HG02970 (cell line): ENCODE measurements around the gene SURF4.

Experiments used
- ATAC-seq: cut with Tn5 transposase; IDR thresholded peaks from one replicate; pipeline ENCODE4 v1.9.1; 2021; ENCODE audit warnings: mild to moderate bottlenecking, moderate library complexity, moderate number of reproducible peaks; ENCODE audit not compliant: unreplicated experiment, low FRiP score

The SURF4 gene

GRCh38 chr9:133375724-133376654 lies at the start of gene SURF4, which contains the start of gene STKLD1:
Gene SURF4 (minus strand): TSS chr9:133376060. CDS start chr9:133375969, 91 bp downstream.
Gene STKLD1 (plus strand): TSS chr9:133376366. CDS start chr9:133376474, 108 bp downstream.
- ATAC-seq = peak; percentile 90

- no peak for ATAC-seq
Observed at GRCh38 chr9:133425049-133425632, 49.3 kb upstream of the SURF4 start.

- ATAC-seq = no peak
Observed at GRCh38 chr9:133424187-133424586, 48.3 kb upstream of the SURF4 start.

GRCh38 chr9:133423216-133423615 lies 47.4 kb upstream of the SURF4 start:
- no peak for ATAC-seq

DNA sequence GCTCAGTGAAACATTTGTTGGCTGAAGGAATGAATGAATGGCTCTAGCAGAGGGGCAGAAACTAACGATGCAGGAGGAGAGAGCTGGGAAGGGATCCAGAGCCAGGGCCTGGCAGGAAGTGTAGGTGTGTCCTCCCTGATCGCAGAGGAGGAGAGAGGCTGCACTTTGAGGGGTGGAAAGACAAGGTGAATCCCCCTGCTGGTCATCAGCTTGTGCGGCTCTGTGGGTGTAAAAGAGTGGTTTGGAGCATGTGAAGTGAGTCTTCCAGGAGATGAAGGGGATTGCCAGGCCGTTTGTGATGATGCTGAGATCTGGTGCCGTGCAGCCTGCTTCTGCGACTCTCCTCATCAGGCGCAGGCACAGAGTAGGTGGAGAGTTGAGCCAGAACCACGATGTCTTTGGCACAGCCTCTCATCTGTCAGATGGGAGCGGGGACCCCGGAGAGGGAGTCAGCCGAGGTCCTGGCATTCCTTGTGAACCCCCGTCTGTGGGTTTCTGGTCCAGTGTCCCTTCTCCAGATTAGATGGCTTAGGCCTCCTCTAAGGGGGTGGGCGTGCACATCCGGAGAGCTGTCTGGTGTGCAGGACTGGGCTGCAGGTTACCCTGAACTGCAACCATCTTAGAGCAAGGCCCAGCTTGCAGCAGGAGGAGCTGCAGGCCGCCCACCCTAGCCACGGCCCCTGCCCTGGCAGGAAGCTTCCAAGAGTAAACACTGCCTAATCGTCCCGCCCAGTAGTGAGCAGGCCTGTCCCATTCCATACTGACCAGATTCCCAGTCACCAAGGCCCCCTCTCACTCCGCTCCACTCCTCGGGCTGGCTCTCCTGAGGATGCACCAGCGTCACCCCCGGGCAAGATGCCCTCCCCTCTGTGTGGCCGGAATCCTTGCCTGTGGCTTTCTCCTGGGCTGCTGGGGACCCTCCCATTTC lies 46.0 kb upstream of the SURF4 start, which contains the start of gene ADAMTS13:
TSS of gene ADAMTS13 (plus strand) at position 753 of the 928 bp plus-strand sequence. CDS start at position 830, 77 bp downstream.
- ATAC-seq = no peak

DNA sequence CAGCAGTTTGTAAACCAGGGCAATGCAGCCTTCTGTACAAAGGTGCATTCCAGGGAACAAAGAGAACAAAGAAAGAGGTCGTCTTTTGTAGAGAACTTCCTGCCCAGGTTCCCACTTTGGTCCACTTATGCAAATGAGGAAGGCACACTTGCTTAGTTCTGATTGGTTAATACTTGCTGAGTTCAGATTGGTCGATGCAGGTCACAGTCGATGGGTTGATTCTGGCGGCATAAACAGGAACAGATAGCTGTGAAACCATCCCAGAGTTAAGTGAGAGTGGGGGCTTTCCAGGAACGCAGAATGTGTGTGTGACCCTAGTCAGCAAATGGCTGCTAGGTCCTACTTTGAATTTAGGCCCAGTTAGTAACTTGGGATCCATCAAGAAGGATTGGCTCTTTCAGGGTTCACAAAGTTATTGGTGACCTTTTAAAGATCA lies 44.5 kb upstream of the SURF4 start:
- ATAC-seq = no peak

- no peak for ATAC-seq
Observed at GRCh38 chr9:133419005-133419404, 43.1 kb upstream of the SURF4 start.

DNA sequence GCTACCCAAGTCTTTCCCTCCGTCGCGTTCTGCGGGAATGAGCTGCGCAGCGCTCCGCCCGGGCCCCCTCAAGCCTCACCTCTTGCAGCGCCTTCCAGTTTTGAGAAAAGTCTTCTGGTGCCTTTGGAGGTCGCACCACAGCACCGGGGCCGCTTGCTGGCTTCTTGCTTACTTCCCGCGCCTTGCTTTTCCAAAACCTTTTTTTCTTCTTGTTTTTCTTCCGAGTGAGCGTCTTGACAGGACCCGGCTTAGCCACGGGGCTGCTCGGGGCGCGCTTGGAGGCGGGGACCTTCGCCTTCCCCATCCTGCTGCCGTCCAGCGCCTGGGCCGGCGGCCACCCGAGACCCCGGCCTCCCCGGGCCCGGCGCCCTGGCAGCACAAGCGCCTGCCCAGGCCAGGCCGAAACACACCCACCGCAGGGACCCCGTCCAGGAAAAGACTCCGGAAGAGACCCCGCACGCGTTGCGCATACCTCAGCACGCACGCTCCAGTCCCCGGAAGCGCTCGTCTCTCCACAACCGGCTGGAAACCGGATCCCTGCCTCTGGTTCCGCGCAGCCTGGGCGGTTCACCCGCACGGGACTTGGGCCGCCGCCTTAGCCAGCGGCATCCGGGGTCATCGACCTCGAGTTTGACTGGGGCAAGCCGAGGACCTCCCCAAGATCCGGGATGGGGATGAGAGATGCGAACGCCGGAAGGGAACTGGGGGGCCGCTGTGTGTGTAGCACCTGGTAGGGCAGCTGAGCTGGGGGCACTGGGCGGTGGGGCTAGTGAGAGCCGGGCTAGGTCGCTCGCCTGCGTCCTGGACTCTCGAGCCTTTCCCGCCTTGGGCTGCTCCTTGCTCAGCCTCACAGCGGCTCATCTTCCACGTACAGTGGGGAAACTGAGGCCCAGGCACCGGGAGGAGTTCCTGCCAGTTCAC lies 41.9 kb upstream of the SURF4 start, which contains the start of gene REXO4:
TSS of gene REXO4 (minus strand) at position 470 of the 921 bp plus-strand sequence. CDS start at position 304, 166 bp downstream.
- ATAC-seq = peak; percentile 69

DNA sequence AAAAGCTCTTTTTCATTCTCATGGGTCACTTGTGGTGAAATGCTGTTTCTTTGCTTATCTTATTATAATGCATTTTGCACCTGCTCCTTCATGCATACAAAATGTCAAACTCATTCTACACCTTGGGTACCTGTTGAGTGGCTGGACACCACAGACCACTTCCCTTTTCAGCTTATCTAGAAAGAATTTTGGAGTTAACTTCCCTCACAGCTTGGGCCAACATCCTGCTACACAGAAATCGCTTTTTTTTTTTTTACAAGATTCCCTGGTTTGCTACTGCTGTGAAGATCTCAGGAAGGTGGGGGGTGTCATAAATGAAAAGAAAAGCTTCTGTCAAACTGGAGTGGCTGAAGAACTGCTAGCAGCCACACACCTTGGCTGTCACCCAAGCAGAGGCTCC lies 39.3 kb upstream of the SURF4 start:
- ATAC-seq = no peak

DNA sequence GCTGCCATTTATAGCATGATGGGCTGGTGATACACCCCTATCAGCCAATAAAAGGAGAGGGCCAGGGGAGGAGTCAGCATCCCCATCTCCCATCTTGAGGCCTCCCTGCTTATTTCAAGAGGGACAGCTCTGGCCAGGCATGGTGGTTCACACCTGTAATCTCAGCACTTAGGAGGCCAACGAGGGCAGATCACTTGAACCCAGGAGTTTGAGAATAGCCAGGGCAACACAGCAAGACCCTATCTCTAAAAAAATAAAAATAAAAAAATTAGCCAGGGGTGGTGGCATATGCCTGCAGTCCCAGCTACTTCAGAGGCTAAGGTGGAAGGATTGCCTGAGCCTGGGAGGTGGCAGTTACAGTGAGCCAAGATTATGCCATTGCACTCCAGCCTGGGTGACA lies 32.2 kb upstream of the SURF4 start:
- no peak for ATAC-seq

GRCh38 chr9:133406480-133407307 lies 30.8 kb upstream of the SURF4 start:
- no peak for ATAC-seq

DNA sequence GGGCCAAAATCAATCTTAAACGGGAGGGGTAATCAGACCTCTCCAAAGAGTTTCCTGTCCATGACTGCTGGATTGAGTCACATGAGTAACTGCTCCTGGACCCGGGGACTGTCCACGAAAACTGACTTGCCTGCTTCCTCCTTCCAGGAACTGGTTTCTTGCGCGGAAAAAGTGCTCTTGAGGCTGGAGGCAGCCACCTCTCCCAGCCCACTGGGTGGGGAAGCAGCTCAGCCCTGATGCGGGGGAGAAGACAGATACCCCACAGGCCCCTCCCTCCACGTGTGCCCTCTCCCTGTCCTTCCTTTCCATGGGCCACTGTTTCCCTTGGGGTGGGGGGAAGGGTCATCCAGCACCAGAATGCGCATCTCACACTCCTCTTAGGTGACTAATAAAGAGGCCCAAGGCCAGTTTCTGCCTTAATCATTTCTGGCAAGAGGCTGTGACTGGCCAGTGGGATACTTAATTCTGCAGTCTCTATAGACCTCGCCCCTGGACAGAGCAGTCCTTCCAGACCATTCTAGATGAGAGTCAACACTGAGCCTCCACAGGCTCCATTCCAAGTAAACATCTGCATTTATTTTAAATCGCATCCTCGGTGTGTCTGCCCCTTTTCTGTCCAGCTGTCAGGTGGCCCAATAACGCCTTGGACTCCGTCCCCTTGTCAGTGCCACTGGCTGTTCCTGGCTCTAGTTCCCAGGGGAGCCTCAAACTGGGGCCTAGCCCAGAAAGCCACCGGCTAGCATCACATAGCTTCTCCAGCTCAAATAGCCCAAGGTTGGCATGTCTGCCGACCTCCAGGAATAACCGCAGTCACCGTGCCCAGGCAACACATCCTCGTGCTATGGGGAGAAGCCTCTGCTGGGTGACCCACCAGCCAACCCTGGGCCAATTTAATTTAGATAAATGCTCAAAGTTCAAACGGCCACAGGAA lies 29.9 kb upstream of the SURF4 start:
- ATAC-seq = no peak

- ATAC-seq = no peak
Observed at GRCh38 chr9:133404454-133405002, 28.7 kb upstream of the SURF4 start.

- ATAC-seq = no peak
Observed at GRCh38 chr9:133403766-133404453, 28.1 kb upstream of the SURF4 start.

- no peak for ATAC-seq
Observed at GRCh38 chr9:133402689-133403088, 26.8 kb upstream of the SURF4 start.

- no peak for ATAC-seq
Observed at GRCh38 chr9:133401588-133401987, 25.7 kb upstream of the SURF4 start.
